Pancreas (tissue), 10 donors: ENCODE results near the gene SGO2. TPM values are rescaled to one million over a fixed set of nuclear protein-coding genes. Genes with fewer than 3 reads are reported as not detected.
A peak's percentile ranks its signal among the peaks of the same experiment; 100 is the strongest.

Experiments used
- ATAC-seq, 4 donors: fragments of 200-7000 bp; cut with Tn5 transposase; one replicate each; pipeline versions ENCODE4 v1.8.0 to v1.9.1; 2020; ENCODE audit warnings: mild to moderate bottlenecking in 4 of 4, moderate library complexity in 4 of 4
- DNase-seq, 6 donors: peaks; one replicate each; pipeline ENCODE4 v3.0.0-alpha.2; 2020
- FAIRE-seq: peaks from 2 replicates; lab custom pipeline; 2012; peaks lifted over from hg19 to GRCh38; lab: Jason Lieb, UNC
- H3K27ac ChIP-seq, 4 donors: fragments of 200-600 bp; sonication (generic); 1 replicate in 3 of 4; 2 replicates in 1 of 4; pipeline versions ENCODE4 v1.5.0 to v1.8.0; 2020
- H3K27me3 ChIP-seq, 4 donors: fragments of 200-600 bp; one replicate each; pipeline ENCODE4 v1.8.0; 2021
- H3K36me3 ChIP-seq, 3 donors: fragments of 200-600 bp; sonication (generic) in 1 of 3; one replicate each; pipeline versions ENCODE4 v1.5.0 to v1.8.0; 2020 to 2021
- H3K4me1 ChIP-seq, 3 donors: fragments of 200-600 bp; one replicate each; pipeline ENCODE4 v1.8.0; 2021
- H3K4me3 ChIP-seq, 4 donors: fragments of 200-600 bp; sonication (generic) in 2 of 4; one replicate each; pipeline versions ENCODE4 v1.5.0 to v1.8.0; 2020 to 2021
- H3K9me3 ChIP-seq, 4 donors: fragments of 200-600 bp; one replicate each; pipeline ENCODE4 v1.8.0; 2021
- CTCF ChIP-seq, 4 donors: fragments of 200-600 bp; sonication (generic) in 3 of 4; IDR thresholded peaks; one replicate each; pipeline versions ENCODE4 v1.5.0 to v1.8.0; 2021; ENCODE audit warnings: antibody characterized with exemption in 4 of 4
- WGBS, 2 donors: extraction: QIAGEN DNeasy Blood & Tissue Kit; methylation state at CpG; one replicate each; pipeline ENCODE4 v1.1.7; 2013; 5-methylcytosine and 5-hydroxymethylcytosine counted together
- intact Hi-C, 3 donors: fragments of 100-400 bp; cut with DNase I; formaldehyde crosslinking; loops; one replicate each; pipeline versions ENCODE4 v1.11.1 to v1.14.2; 2022
- polyA plus RNA-seq, 2 donors: library from polyadenylated mRNA; stranded (reverse); fragments of 200-250 nt; gene quantifications; one replicate each; pipeline ENCODE4 v1.2.3, GENCODE V29; 2013
- total RNA-seq, 6 donors: library from RNA; stranded (reverse); fragmentation: NEBNext Ultra II Directional in 4 of 6; extraction: Animal tissue kit (Norgen Biotek cat#: 25700) in 4 of 6; gene quantifications; one replicate each; pipeline versions ENCODE4 v1.2.1 to v1.2.4, GENCODE V29; 2021 to 2023
- donor health status: healthy with polysubstance abuse.
- donor health status: DM: no; HTN: no; CAD: no; lungs with moderate emphysema.
- donor health status: DM: no; HTN: no; CAD: no.
- donor health status: control.
- donor health status: control.
- donor health status: Bipolar disorder and iron deficiency.
- donor health status: DM: yes; HTN: yes; CAD: no.
- donor health status: DM: no; HTN: no; CAD: no.
- donor health status: DM: no; HTN: no; CAD: no.
- donor health status: DM: yes; HTN: yes; CAD: no.

SGO2 gene
- total and polyA plus RNA-seq, 8 donors: 0.27 to 0.83 (median 0.52) TPM

- intact Hi-C loops: no loop called here
- DNase-seq (no peak), FAIRE-seq (no peak), ATAC-seq (no peak)
- no peaks in the 10 kb centered on the region for H3K9me3 ChIP-seq
- no peaks in the 10 kb centered on the region for H3K27me3 ChIP-seq
- H3K4me3 ChIP-seq: no peak overlapping the region
- H3K36me3 ChIP-seq: peaks cover 0 to 4% (median under 1%) of the 10 kb centered on the region in 3 donors
- H3K27ac ChIP-seq: no peak overlapping the region
- H3K4me1 ChIP-seq: no peaks in the 10 kb centered on the region
- 95 to 97% methylated on average over 5 of the region's 5 CpGs for WGBS, 2 donors
- no peak for TF ChIP-seq CTCF (IDR thresholded peaks at IDR 0.05)
Measured at GRCh38 chr2:200502196-200502595, 23.8 kb upstream of the SGO2 start.

GRCh38 chr2:200506679-200507078 is 19.3 kb upstream of the SGO2 start:
- FAIRE-seq: no peak
- 54 to 66% methylated on average over 9 of the region's 9 CpGs for WGBS, 2 donors
- intact Hi-C loops: no loop called here

GRCh38 chr2:200507179-200507578 is 18.8 kb upstream of the SGO2 start:
- no peak overlapping the region for H3K27ac ChIP-seq
- no peak for FAIRE-seq
- peaks cover 0 to 4% (median 0%) of the 10 kb centered on the region in 3 donors for H3K36me3 ChIP-seq
- no peak for DNase-seq
- intact Hi-C loops: no loop called here
- 35 to 44% methylated on average over 2 of the region's 2 CpGs for WGBS, 2 donors
- no peaks in the 10 kb centered on the region for H3K27me3 ChIP-seq
- peaks cover 0 to 7% (median 0%) of the 10 kb centered on the region in 3 donors for H3K4me1 ChIP-seq
- H3K4me3 ChIP-seq: no peak overlapping the region
- no peak for ATAC-seq
- H3K9me3 ChIP-seq: no peaks in the 10 kb centered on the region
- no peak for TF ChIP-seq CTCF (IDR thresholded peaks at IDR 0.05)

More at GRCh38 chr2:200506679-200507078, 19.3 kb upstream of the SGO2 start:
- no peak for TF ChIP-seq CTCF (IDR thresholded peaks at IDR 0.05)
- no peaks in the 10 kb centered on the region for H3K27me3 ChIP-seq
- peaks cover 0 to 7% (median 0%) of the 10 kb centered on the region in 3 donors for H3K4me1 ChIP-seq
- no peaks in the 10 kb centered on the region for H3K9me3 ChIP-seq
- H3K4me3 ChIP-seq: no peak overlapping the region
- H3K27ac ChIP-seq: no peak overlapping the region
- peaks cover 0 to 4% (median 0%) of the 10 kb centered on the region in 3 donors for H3K36me3 ChIP-seq
- ATAC-seq: no peak
- DNase-seq: no peak

- peaks cover 0 to 7% (median 0%) of the 10 kb centered on the region in 3 donors for H3K4me1 ChIP-seq
- ATAC-seq: peak in 3 of 4 donors; percentile 3 to 6 (median 4)
- FAIRE-seq: no peak
Measured at GRCh38 chr2:200509235-200509611, 16.8 kb upstream of the SGO2 start.

More at GRCh38 chr2:200509235-200509611, 16.8 kb upstream of the SGO2 start:
- intact Hi-C loops: no loop called here
- H3K9me3 ChIP-seq: no peaks in the 10 kb centered on the region
- DNase-seq: no peak
- no peaks in the 10 kb centered on the region for H3K27me3 ChIP-seq
- TF ChIP-seq CTCF (IDR thresholded peaks at IDR 0.05): no peak
- 10 to 17% methylated on average over 7 to 8 of the region's 8 CpGs for WGBS, 2 donors
- no peaks in the 10 kb centered on the region for H3K36me3 ChIP-seq
- peak overlapping the region; percentile 57 to 75 (median 70) for H3K4me3 ChIP-seq
- peak overlapping the region; percentile 50 to 69 (median 64) for H3K27ac ChIP-seq
